Heart right ventricle (tissue), 16 donors: ENCODE data around the gene SEMA3A. TPM values are rescaled to one million over a fixed set of nuclear protein-coding genes. Genes with fewer than 3 reads are reported as not detected.

Experiments used
- ATAC-seq, 8 donors: fragments of 200-7000 bp; cut with Tn5 transposase; one replicate each; pipeline ENCODE4 v1.9.1; 2020; ENCODE audit warnings: mild to moderate bottlenecking in 8 of 8, moderate library complexity in 8 of 8, moderate number of reproducible peaks in 1 of 8
- DNase-seq, 2 donors: peaks; one replicate each; pipeline ENCODE4 v3.0.0-alpha.2; 2020
- H3K27ac ChIP-seq, 10 donors: fragments of 200-600 bp; sonication (generic) in 2 of 10; one replicate each; pipeline versions ENCODE4 v1.5.0 to v1.8.0; 2020 to 2022; ENCODE audit warnings: mild to moderate bottlenecking in 3 of 10
- H3K27me3 ChIP-seq, 7 donors: fragments of 200-600 bp; one replicate each; pipeline ENCODE4 v1.8.0; 2021 to 2022; ENCODE audit warnings: mild to moderate bottlenecking in 2 of 7
- H3K36me3 ChIP-seq, 9 donors: fragments of 200-600 bp; sonication (generic) in 1 of 9; one replicate each; pipeline versions ENCODE4 v1.5.0 to v1.8.0; 2020 to 2022; ENCODE audit warnings: mild to moderate bottlenecking in 2 of 9
- H3K4me1 ChIP-seq, 9 donors: fragments of 200-600 bp; sonication (generic) in 1 of 9; one replicate each; pipeline versions ENCODE4 v1.5.0 to v1.8.0; 2020 to 2022; ENCODE audit warnings: mild to moderate bottlenecking in 4 of 9
- H3K4me3 ChIP-seq, 10 donors: fragments of 200-600 bp; sonication (generic) in 2 of 10; one replicate each; pipeline versions ENCODE4 v1.5.0 to v1.8.0; 2020 to 2022; ENCODE audit warnings: mild to moderate bottlenecking in 7 of 10, moderate library complexity in 2 of 10
- H3K9me3 ChIP-seq, 11 donors: fragments of 200-600 bp in 10 of 11; sonication (generic) in 2 of 11; one replicate each; pipeline versions ENCODE4 v1.5.0 to v1.8.0; 2013 to 2022; ENCODE audit warnings: mild to moderate bottlenecking in 2 of 11, control low read depth in 1 of 11, moderate library complexity in 1 of 11
- WGBS, 2 donors: extraction: QIAGEN DNeasy Blood & Tissue Kit; methylation state at CpG; one replicate each; pipeline ENCODE4 v1.1.7; 2013; ENCODE audit warnings: inconsistent platforms in 1 of 2; 5-methylcytosine and 5-hydroxymethylcytosine counted together
- intact Hi-C, 10 donors: fragments of 100-400 bp; cut with DNase I; formaldehyde crosslinking; loops; one replicate each; pipeline versions ENCODE4 v1.11.1 to v1.14.2; 2022
- polyA plus RNA-seq, 2 donors: library from polyadenylated mRNA; stranded (reverse); fragments of 200-250 nt; gene quantifications; one replicate each; pipeline ENCODE4 v1.2.3, GENCODE V29; 2013
- total RNA-seq, 10 donors: library from RNA; stranded (reverse); fragmentation: NEBNext Ultra II Directional in 3 of 10; extraction: Animal tissue kit (Norgen Biotek cat#: 25700) in 3 of 10; gene quantifications; one replicate each; pipeline versions ENCODE4 v1.2.1 to v1.2.4, GENCODE V29; 2021 to 2023
- TF ChIP-seq, protein P1 (sequence below), 9 donors: fragments of 200-600 bp; sonication (generic) in 2 of 9; IDR thresholded peaks; one replicate each; pipeline versions ENCODE4 v1.5.0 to v1.8.0; 2021 to 2022; ENCODE audit warnings: antibody characterized with exemption in 9 of 9, mild to moderate bottlenecking in 5 of 9, moderate library complexity in 1 of 9
- donor health status: Arrhythmogenic right ventricular cardiomyopathy.
- donor health status: ischemic (EF 13 %, LVEDD 7.1; RV severe dilation, severe dysfunction).
- donor health status: healthy with polysubstance abuse.
- donor health status: DM: no; HTN: yes; CAD: no.
- donor health status: DM: no; HTN: no; CAD: no.
- donor health status: ischemic (EF 25% LVEDD 6.9; RV normal size, moderate dysfunction).
- donor health status: ischemic (EF 25% LVEDD 5.7; RV mildly dilated, moderate dysfunction).
- donor health status: healthy.
- donor health status: DM: yes; HTN: yes; CAD: no.
- donor health status: Ischemic cardiomyopathy.
- donor health status: ischemic (EF 35%, LVEDD 5.7; RV mildly dilated, moderate dysfunction).
- donor health status: nonischemic (EF 11% LVEDD 7.7; RV severe dilation, severe dysfunction).
- donor health status: DM: yes; HTN: yes; CAD: no.
- donor health status: PGD.
- donor health status: ischemic (EF 29% LVEDD 5.4; RV normal size, mild dysfunction).
- donor health status: nonischemic (EF 23%, LVEDD 6.1; RV moderate dilation, normal function).

Gene SEMA3A
- total and polyA plus RNA-seq, 12 donors: 0.19 to 5.3 (median 1.5) TPM

- intact Hi-C loops: loop anchor here in 4 of 10 donors (10.0 kb wide), 2 partner anchors 215 to 485 kb away; no protein-coding TSS in a partner anchor
These were observed 224.5 kb downstream of the SEMA3A start for GRCh38 chr7:83970081-83970480.

DNA sequence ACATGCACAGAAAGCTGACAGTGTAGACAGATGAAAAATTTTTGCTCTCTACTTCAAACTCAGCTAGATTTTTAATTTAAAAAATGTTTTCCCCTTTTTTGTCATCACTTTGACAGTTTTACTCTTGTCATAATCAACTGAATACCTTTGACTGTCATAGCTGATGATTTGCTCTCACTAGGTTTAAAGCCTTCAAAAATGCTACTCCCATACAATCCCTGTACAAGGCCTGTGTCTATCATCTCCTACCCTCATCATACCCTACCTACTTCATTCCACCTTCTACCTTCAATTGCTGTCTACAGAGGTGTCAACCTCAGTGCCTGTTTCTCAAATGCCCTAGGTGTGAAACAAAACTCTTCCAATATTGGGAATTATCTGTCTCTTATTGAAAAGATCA is 230.3 kb downstream of the SEMA3A start:
- Histone ChIP-seq H3K27me3 (no peaks in the 10 kb centered on the region), H3K27ac (no peak overlapping the region), H3K4me3 (no peak overlapping the region), H3K36me3 (no peaks in the 10 kb centered on the region), H3K4me1 (no peaks in the 10 kb centered on the region), H3K9me3 (no peaks in the 10 kb centered on the region)
- intact Hi-C loops: no loop called here
- no peak for ATAC-seq
- TF ChIP-seq, protein P1, sequence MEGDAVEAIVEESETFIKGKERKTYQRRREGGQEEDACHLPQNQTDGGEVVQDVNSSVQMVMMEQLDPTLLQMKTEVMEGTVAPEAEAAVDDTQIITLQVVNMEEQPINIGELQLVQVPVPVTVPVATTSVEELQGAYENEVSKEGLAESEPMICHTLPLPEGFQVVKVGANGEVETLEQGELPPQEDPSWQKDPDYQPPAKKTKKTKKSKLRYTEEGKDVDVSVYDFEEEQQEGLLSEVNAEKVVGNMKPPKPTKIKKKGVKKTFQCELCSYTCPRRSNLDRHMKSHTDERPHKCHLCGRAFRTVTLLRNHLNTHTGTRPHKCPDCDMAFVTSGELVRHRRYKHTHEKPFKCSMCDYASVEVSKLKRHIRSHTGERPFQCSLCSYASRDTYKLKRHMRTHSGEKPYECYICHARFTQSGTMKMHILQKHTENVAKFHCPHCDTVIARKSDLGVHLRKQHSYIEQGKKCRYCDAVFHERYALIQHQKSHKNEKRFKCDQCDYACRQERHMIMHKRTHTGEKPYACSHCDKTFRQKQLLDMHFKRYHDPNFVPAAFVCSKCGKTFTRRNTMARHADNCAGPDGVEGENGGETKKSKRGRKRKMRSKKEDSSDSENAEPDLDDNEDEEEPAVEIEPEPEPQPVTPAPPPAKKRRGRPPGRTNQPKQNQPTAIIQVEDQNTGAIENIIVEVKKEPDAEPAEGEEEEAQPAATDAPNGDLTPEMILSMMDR (IDR thresholded peaks at IDR 0.05): no peak
- no peak for DNase-seq

More at GRCh38 chr7:83970081-83970480, 224.5 kb downstream of the SEMA3A start:
- H3K36me3 ChIP-seq: no peaks in the 10 kb centered on the region
- H3K4me1 ChIP-seq: no peaks in the 10 kb centered on the region
- ATAC-seq (no peak), DNase-seq (no peak)
- TF ChIP-seq, protein P1 (IDR thresholded peaks at IDR 0.05): no peak
- no peaks in the 10 kb centered on the region for H3K9me3 ChIP-seq
- no peak overlapping the region for H3K4me3 ChIP-seq
- no peak overlapping the region for H3K27ac ChIP-seq
- H3K27me3 ChIP-seq: no peaks in the 10 kb centered on the region

DNA sequence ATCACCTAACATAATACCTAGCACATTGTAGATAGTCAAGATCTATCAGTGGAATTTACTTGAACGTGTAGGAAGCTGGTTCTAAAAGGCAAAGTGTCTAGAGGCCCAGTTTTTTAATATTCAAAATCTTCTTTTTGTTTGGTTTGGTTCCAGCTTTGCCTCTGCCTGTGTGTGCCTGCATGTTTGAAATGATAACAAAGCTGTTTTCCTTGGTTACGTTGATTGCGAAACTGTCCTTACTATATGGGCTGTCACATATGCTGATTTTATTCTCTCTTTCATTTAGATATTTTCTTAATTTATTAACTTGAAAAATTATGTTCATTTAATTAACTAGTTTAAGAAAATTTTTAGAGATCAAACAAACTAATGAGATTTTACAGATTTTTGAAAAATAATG is 237.3 kb downstream of the SEMA3A start:
- TF ChIP-seq, protein P1 (IDR thresholded peaks at IDR 0.05): no peak
- Histone ChIP-seq H3K4me3 (no peak overlapping the region), H3K4me1 (no peaks in the 10 kb centered on the region), H3K27me3 (no peaks in the 10 kb centered on the region), H3K36me3 (no peaks in the 10 kb centered on the region), H3K27ac (no peak overlapping the region), H3K9me3 (no peaks in the 10 kb centered on the region)
- intact Hi-C loops: no loop called here
- DNase-seq: no peak
- no peak for ATAC-seq
- 55 to 59% methylated on average over 3 of the region's 3 CpGs for WGBS, 2 donors

DNA sequence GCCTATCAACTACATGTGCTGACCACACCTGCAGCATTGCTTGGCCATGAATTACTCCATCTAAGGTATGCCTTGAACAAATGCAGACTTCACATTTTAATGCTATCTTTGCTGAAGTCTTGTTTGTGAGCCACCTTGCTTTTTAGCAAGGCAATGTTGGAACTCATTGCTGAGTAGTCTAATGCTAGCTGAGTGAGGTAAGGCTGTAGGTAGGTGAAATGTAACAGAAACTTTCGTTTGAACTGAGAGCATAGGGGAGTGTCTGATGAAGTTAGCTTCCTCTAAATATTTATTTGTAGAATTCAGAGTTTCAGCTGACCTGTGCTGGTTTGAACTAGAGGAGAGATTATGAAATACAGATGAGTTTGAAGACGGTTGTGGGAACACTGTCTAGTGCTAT is 238.5 kb downstream of the SEMA3A start:
- no peaks in the 10 kb centered on the region for H3K4me1 ChIP-seq
- WGBS, 2 donors: 68 to 71% methylated on average over 2 of the region's 2 CpGs
- DNase-seq (no peak), ATAC-seq (no peak)
- H3K27me3 ChIP-seq: no peaks in the 10 kb centered on the region
- H3K27ac ChIP-seq: no peak overlapping the region
- no peak overlapping the region for H3K4me3 ChIP-seq
- intact Hi-C loops: no loop called here
- no peaks in the 10 kb centered on the region for H3K9me3 ChIP-seq
- TF ChIP-seq, protein P1 (IDR thresholded peaks at IDR 0.05): no peak
- H3K36me3 ChIP-seq: no peaks in the 10 kb centered on the region

DNA sequence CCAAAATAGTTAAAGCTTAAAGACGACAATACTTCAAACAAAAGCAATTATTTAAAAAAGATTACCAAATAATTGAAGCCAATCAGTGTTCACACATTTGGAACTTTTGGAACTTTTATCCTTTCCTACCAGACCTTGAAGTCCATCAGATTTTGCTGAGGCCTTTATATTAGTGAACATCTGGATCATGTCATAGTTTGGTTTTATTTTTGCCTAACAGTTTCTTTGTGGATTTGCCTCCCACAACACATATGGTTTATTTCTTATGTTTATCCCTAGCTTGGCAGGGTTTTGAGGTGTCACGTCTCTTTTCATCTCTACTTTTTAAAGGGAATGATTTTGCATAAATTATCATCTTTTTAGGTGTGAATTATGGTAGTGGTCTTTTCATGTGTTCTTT is 242.4 kb downstream of the SEMA3A start:
- no peak overlapping the region for H3K4me3 ChIP-seq
- no peaks in the 10 kb centered on the region for H3K4me1 ChIP-seq
- H3K27me3 ChIP-seq: no peaks in the 10 kb centered on the region
- H3K27ac ChIP-seq: no peak overlapping the region
- WGBS, 2 donors: 74 to 84% methylated on average over 2 of the region's 2 CpGs
- DNase-seq (no peak), ATAC-seq (no peak)
- intact Hi-C loops: no loop called here
- no peaks in the 10 kb centered on the region for H3K36me3 ChIP-seq
- TF ChIP-seq, protein P1 (IDR thresholded peaks at IDR 0.05): no peak
- no peaks in the 10 kb centered on the region for H3K9me3 ChIP-seq
